Stimulated activated CD8-positive, alpha-beta memory T cell treated with anti-CD3 and anti-CD28 coated beads, Interleukin-15, amount 100 ng/mL, for 1 hour (primary cell): ENCODE results near the gene L3MBTL4.

Source experiments
- DNase-seq: peaks from one replicate; pipeline ENCODE4 v3.0.0-alpha.2; 2020; ENCODE audit warnings: low read depth

The L3MBTL4 gene

DNA sequence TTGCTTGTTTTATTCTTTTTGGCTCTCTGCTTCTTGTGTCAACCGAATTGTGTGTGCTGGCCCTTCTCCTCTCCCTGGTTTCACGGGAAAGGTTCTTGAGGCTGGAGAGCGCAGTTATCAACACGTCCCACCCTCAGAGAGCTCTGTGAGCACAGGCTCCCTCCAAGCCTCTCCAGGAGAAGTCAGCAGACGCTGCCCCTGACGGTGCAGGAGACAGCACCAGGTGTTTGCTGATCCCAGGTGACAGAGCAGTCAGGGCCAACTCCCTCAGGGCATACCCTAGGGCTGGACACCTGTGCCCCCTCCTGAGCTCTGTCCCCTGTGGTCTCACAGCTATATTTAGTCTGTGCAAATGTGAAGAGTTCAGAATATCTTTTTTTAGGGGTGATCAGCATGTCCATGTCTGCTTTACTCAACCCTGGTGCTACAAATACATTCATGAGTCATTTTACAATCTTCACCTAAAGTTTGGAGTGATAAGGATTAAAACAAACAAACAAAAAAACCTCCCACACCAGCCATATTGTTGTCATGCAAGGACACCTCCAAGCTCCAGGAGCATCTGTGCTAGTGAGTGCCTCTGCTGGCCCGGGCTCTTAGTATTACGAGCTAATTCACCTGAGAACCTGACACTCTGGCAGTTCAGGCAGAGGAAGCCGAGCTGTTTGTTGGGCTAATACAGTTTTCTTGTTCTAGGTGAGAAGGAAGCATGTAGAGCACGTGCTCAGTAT is 453.4 kb downstream of the L3MBTL4 start:
- no peak for DNase-seq

- DNase-seq = no peak
These were observed 455.9 kb downstream of the L3MBTL4 start for GRCh38 chr18:5958822-5959221.

DNA sequence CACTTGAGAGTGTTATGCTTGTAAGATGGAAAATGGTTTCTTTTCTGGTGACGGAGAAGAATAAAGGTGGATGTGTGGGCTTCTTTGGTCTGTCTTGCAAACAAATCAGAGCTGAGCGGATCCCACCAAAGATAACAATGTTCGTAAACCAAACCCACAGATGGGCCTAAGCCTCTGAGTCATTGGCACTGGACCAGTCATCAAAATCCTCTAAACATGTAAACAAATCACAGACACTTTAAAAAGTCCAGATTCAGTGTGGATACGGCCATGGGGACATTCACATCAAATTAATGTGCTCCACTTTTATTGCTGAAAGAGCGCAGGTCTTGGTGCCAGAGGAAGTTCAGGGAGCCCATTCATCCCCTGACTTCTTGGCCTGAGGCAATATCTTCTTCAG is 458.9 kb downstream of the L3MBTL4 start:
- DNase-seq = no peak

DNA sequence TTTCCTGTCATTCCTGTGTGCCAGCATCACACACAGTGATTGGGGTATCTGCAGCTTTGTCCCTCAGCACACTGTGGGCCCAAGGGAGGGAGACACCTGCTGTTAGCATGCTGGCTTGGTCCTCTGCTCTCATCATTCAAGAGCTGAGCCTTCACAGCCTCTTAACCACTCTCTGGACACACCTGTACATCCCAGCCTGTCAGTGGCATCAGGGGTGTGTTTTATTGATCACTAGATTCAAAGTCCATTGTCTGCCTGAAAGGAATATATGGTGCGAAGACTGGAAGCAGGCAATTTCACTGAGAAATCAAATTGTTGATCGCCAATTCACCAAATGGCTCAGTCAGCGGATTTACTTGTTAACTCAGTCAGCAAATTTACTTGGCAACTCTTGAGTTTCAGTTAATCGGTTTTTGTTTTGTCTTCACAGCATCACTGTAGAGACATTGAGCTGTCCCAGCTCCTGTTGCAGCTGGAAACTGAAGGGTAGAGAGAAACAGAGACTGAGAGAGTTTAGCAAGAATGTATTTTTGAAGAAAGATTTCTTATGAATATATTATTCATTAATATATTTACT is 463.1 kb downstream of the L3MBTL4 start:
- no peak for DNase-seq

GRCh38 chr18:5948781-5949180 is 465.9 kb downstream of the L3MBTL4 start:
- DNase-seq = no peak

DNA sequence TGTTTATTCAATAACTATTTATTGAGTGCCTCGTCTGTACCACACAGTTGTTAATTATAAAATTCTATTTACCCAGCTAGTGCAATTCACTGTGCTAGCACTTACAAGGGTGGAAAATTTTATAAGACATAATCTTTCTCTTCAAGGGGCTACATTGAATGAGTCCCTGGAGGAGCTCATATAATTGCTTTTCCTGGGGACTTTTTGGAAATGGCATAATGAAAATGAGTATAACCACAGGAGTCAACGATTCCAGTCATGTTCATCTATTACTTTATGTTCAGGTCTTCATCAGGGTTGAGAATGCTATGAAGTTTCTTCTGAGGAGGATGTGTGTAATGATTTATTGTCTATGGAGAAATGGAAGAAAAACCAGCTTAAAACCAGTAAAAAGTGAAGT is 466.5 kb downstream of the L3MBTL4 start:
- no peak for DNase-seq

DNA sequence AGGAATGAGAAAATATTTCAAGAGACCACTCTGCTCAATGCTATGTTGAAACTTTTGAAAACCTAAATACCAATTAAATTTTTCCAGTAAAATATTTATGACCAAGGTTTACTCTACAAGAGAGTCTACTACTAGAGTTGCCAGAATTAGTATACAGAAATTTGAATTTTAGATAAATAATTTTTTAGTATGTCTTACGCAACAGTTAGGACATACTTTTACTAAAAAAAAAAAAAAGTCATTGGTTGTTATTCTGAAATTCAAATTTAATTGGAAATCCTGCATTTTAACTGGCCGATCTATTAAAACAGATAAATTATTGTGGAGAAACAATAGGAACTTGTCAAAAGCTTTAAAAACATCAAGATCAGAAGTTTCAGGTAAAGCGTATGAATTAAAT is 470.3 kb downstream of the L3MBTL4 start:
- DNase-seq = no peak

DNA sequence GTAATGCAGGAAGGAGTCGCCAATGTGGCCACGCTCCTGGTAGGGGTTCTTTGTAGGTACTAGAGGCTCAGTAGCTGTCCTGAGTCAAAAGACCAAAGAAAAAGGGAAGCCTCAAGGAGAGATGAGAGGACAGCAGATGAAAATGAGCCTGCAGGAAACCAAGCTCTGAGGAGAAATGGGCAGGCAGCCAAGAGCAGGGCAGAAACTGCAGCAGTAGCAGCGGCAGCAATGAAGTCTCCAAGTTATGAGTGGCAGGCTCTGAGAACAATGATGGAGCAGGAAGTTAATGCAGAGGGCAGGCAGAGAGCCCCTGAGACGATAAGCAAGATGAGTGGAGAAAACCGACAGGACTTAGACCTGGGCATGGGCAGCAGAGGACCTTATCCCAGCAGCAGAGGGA is 471.2 kb downstream of the L3MBTL4 start:
- no peak for DNase-seq

- no peak for DNase-seq
These were observed 472.1 kb downstream of the L3MBTL4 start for GRCh38 chr18:5942591-5942990.

- DNase-seq = no peak
These were observed 472.8 kb downstream of the L3MBTL4 start for GRCh38 chr18:5941890-5942289.

- no peak for DNase-seq
These were observed 474.7 kb downstream of the L3MBTL4 start for GRCh38 chr18:5939801-5940667.

DNA sequence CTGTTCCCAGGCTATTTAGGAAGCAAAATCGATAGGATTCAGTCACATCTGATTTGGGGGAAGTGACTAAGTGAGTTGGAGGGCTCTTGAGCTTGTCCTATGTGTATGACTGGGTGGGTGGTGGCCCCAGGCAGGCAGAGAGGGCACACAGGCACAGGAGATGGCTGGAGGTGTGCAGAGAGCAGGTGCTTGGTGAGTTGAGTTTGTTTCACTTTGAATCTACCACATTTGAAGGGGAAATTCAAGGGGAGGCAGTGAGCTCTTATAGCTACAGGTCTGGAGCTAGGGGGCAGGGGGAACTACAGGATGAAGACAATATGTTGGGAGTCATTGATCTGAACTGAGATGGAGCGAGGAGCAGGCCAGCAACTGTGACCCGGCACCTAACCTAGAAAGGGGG is 476.9 kb downstream of the L3MBTL4 start:
- DNase-seq = no peak

- DNase-seq = no peak
These were observed 477.6 kb downstream of the L3MBTL4 start for GRCh38 chr18:5937121-5937520.

GRCh38 chr18:5930789-5931188 is 483.9 kb downstream of the L3MBTL4 start:
- DNase-seq = no peak

GRCh38 chr18:5918205-5918858 is 496.4 kb downstream of the L3MBTL4 start:
- DNase-seq = no peak

DNA sequence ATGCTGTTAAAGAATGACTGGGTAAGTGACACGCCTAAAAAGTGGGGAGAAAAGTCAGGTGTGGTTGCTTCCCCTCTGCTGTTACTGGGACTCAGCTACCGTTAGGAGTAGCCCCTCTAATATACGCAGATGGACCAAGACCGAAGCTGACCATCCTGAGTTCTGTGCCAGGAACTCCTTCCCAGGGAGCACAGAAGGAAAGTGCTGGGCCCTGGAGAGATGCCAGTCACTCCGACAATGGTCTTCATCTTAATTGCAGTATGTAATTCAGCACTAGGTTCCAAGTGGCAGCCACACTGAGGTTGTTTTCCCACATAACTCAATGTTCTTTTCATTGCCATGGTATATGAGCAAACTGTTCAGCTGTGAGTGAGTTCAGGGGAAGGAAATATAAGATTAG is 499.8 kb downstream of the L3MBTL4 start:
- no peak for DNase-seq

- DNase-seq = no peak
These were observed 500.7 kb downstream of the L3MBTL4 start for GRCh38 chr18:5914016-5914415.

DNA sequence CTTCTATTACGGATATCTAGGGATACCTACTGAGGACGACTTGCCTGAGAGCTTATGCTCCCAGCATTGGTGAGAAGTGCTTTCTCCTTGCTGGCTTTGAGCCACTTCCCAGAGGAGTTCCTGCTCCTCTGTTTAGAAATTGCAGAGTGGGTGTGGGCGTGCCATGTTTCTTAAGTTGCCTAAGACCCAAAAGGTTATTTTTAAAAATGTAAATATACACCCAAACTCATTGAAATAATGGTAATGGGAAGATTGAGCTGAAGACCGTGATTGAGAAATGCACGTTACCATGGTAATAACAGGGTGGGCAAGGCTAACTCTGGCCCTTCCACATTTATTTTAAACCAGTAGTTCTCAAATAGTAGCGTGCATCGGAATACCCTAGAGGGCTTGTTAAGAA is 502.1 kb downstream of the L3MBTL4 start:
- no peak for DNase-seq

- DNase-seq = no peak
These were observed 505.6 kb downstream of the L3MBTL4 start for GRCh38 chr18:5909125-5909524.
